HG03139 (cell line): ENCODE data around the gene PLEKHA8.
A peak's percentile ranks its signal among the peaks of the same experiment; 100 is the strongest.

Experiments
- ATAC-seq: cut with Tn5 transposase; IDR thresholded peaks from one replicate; pipeline ENCODE4 v1.9.1; 2021; ENCODE audit not compliant: unreplicated experiment

The PLEKHA8 gene

DNA sequence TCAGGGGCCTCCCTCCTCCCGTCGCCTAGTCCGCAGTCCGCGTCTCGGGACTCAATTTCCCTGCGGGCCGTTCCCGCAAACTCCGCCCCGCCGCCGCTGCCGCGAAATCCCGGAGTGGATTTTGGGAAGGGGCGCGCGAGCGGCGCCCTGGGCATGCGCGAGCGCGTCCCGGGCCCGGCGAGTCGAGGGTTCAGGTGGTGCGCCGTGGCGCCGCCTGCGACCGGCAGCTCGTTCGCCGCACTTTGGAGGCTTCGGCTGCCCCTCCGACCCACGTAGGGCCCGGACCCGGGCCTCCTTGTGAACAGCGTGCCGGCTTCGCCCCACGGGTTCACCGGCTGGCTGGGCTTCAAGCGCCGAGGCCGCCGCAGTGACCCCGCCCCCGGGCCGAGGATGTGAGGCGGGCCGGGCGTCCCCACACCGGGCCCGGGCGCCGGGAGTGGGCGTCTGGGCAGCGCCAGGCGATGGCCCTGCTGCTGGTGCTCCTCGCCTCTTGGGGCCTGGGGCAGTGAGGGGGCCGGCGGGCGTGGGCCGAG is at the start of gene PLEKHA8:
Gene PLEKHA8, plus strand, starts transcription at position 197 of the 533 bp plus-strand sequence. CDS start 351 bp downstream, outside the sequence.
- ATAC-seq, result peak; percentile 48

DNA sequence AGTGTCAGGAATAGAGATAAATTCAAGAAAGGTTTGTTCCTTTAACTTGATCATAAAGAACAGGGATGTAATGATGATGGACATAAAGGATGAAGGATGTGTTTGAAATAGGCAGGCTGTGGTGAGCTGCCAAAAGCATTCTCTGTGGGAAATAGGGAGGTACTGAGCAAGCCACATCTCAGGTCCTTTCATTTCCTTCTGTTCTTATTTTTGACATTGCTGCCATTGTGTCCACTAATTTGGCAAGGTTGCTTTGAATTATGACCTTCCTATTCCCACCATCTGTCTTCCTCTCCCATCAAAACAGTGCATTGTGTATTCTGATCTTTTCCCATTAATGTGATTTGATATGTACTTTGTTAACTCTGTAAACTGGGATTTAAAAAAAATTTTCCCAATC is 48.1 kb upstream of the PLEKHA8 start:
- ATAC-seq, result no peak

DNA sequence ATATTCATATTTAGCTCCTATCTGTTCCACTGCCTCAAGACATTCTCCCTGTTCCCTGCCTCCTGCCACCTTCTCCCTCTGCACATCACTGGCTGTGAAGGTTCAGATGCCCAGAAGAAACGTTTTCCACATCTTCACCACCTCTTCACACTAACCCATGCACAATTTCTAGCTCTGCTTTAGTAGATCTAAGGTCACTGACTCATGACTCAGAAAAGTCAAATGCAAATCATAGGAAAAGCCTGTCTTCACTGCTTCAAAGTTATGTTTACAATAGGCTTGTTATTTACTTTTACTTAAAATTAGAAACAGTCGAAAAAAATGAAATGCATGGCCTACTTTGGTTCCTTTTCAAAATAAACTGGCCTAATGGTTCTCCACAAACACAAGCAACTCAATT is 41.1 kb upstream of the PLEKHA8 start:
- no peak for ATAC-seq

DNA sequence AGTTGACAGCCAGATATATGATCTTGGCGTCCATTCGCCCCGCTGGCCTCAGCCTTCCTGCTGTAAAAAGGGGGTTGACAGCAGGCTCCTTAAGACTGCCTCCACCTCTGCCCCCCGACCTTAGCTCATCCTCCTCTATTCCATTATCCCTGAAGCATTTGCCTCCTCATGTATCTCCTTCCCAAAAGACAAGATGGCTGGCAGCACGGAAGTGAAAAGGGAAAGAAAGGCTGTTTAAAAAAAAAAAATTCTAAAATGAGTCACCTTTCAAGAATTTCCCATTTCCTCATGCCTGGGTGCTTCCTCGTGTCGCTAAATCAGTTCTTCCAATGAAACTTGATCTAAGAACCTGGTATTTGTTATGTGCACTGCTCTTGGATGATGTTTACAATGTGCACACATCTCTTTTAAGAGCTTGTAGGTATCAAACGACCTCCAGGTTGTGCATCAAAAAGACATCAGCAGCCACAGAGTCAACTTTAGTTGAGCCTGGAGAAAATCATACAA is 40.3 kb upstream of the PLEKHA8 start:
- no peak for ATAC-seq

DNA sequence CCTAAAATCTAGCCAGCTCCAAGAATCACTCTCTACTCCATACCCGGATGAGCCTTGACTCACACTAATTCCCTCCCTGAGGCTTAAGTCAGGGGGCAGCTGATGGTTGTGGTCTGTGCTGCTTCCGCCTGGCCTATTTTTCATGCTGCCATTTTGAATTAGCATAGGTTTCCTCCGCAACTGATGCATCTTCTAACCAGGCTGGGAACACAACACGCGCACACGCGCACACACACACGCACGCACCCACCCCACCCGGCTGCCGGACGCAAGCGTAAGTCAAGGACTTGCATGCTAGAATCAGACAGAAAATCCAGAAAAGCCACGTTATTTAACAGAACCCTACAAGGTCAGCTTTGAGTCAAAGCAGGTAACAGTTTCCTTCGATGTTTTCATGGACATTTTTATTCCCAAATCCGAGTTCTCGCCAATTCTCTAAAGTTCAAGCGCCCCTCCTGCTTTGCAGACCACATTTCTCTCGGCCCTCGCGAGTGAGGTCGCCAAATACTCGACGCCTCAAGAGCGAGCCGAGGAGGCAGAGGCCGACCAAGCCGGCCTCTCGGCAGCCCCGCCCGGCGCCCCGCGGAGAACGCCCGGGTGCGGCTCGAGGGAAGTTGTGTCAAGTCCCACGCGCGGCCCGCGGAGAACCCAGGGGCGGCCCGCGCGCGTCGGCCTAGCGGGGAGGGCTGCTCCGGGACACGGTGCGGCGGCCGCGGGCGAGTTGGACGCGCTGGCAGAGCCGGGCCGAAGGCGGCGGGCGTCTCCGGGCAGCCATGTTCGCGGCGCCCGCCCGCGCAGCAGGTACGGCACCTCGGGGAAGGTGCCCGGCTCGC is 39.6 kb upstream of the PLEKHA8 start:
- peak; percentile 42 for ATAC-seq

GRCh38 chr7:29989257-29989995 is 38.8 kb upstream of the PLEKHA8 start, which contains the start of gene SCRN1:
Gene SCRN1, minus strand, starts transcription at chr7:29989801. Its CDS starts 20,734 bp downstream, at chr7:29969067.
- no peak for ATAC-seq

DNA sequence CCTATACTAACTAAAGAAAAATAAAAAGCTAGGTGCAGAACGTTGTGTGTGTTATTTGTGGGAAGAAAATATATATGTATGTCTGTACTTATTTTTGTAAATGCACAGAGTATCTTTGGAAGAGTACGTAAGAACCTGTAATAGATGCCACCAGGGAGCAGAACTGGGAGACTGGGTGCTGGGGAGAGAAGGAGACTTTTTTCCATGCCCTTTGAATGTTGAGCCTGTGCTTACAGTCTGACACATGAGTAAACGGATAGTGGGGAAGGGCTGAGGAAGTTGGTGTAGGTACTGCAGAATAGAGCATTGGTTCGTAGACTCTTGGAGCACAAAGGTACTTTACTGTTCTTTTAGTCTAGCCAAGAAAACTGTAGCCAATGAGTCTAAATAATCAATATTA is 37.3 kb upstream of the PLEKHA8 start:
- ATAC-seq, result no peak

- no peak for ATAC-seq
Observed at GRCh38 chr7:29991937-29992336, 36.3 kb upstream of the PLEKHA8 start.

GRCh38 chr7:29993140-29993539 is 35.1 kb upstream of the PLEKHA8 start:
- ATAC-seq, result no peak

- ATAC-seq, result no peak
Observed at GRCh38 chr7:29995652-29996051, 32.6 kb upstream of the PLEKHA8 start.

DNA sequence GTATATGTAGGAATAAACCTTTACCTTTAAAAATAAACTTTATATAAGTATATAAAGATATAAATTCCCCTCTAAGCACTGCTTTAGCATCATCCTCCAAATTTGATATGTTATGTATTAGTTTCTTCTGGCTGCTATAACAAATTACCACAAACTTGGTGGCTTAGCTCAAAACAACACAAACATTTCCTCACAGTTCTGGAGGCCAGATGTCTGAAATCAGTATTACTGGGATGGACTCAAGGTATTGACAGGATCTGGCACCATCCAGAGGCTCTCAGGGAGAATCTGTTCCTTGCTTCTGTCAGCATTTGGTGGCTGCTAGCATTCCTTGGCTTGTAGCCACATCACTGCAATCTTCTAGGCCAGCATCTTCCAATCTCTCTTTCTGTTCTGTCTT is 31.9 kb upstream of the PLEKHA8 start:
- no peak for ATAC-seq

GRCh38 chr7:29998489-29998888 is 29.7 kb upstream of the PLEKHA8 start:
- ATAC-seq, result no peak

DNA sequence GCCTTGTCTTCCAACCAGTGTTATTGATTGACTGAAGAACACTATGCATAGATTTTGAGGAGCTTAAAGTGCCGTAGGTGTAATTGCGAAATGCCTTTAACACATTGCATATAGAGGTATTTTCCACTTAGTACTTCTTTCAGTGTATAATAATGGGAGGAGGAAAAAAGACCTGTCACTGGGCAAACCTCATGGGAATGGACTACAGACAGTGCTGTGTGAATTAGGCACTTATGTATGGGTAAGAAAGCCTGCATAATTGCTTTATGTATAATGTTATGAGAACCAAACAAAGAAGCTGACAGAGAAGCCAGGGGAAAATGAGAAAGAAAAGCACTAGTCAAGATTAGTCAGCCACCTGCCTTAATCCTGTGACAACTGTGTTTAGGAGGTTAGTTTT is 26.2 kb upstream of the PLEKHA8 start:
- no peak for ATAC-seq

- ATAC-seq, result no peak
Observed at GRCh38 chr7:30003098-30003497, 25.1 kb upstream of the PLEKHA8 start.

DNA sequence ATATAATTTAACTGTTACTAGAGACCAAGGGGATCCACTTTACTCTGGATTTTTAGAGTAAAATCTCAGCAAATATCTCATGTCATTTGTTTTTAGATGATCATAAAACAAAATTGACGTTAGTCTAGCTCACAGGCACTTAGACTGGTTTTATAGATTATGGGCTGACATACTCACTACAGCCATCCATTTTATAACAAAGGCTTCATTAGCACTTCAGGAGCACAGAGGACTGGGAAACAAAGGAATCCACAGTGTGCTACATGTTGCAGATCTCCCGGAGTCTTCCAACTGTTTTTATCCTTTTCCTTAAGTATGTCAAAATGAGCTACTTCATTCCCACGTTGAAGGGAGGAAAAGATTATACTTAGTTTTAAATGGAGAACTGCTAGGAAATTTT is 22.7 kb upstream of the PLEKHA8 start:
- ATAC-seq, result no peak

DNA sequence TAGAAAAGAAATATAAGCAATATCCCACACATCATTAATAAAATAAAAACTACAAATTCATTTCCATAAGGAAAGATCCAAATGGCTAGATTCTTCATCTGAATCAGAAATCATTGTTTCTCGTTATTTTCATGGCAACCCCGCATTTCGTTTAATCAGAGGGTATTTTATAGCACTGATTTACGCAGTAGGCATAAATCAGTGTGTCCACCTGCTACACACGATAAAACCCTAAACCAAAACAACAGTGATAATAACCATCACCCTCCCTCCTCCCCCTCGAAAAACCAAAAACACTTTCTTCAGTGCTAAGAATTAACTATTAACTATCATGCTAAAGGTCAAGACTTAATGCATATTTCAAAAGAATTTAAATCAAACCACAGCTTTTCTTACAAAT is 18.2 kb upstream of the PLEKHA8 start:
- no peak for ATAC-seq

DNA sequence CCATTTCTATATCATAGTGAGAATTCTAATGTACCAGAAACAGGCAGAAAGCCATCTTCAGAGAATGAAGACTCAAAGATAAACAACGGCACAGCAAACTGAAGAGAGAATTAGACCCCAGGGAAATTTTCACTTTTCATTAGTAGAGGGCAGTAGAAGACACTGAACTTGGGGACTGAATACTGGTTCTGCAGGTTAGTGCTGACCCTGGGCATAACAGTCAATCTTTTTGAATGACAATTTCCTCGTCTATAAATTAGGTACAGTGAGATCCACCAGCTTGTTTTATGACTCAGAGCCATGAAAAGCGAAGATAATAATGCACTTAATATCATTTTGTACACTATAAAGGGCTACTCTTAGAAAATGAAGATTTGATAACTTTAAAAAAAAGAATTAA is 15.5 kb upstream of the PLEKHA8 start:
- no peak for ATAC-seq

- ATAC-seq, result no peak
Observed at GRCh38 chr7:30018451-30018850, 9.8 kb upstream of the PLEKHA8 start.

DNA sequence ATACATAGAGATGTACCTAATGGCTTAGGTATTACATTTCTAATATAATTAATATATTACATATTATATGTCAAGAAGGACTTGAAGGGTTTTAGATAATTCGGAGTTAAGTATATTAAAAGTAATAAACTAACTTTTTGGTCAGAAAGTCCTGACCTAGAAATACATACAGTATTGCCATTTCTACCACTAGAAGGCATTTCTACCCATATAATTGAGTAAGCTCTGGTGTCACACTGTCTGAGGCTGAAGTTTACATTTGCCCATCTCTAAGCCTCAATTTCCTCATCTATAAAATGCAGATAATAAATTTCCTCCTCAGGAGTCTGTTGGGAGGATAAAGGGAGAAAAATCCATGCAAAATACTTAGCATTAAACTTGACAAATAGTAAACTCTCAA is 8.8 kb upstream of the PLEKHA8 start:
- ATAC-seq, result no peak

DNA sequence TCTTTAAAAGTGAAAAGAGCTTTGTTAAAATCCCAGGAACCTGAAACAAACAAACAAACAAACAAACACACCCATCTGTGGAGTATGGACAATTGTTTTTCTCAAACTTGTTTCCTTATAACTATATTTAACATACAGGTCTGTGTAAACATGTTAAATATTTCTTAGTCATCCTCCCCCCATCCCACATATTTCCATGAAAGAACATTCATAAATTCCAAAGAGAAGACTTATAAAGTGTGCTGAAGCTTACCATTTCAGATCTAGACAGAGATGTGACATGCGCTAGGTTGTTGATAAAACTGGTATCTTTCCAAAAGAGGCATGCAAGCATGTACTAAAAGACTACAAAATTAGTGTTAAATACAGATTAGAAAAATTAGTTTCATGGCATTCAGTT is 8.3 kb upstream of the PLEKHA8 start:
- ATAC-seq, result no peak

DNA sequence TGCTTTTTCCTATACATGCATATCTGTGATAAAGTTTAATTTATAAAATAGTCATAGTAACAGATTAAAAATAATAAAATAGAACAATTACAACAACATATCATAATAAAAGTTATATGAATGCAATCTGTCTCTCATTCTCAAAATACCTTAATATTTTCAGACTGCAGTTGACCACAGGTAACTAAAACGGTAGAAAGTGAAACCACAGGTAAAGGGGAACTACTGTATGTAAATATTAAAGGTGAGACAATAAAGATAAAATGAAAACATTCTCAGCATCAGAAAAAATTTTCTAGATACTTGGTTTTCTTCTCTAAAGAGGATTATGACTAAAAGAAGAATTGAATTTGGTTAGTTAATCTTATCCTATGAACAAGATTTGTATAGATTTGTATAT is 7.7 kb upstream of the PLEKHA8 start:
- ATAC-seq, result no peak

GRCh38 chr7:30022991-30023390 is 5.2 kb upstream of the PLEKHA8 start:
- no peak for ATAC-seq
